OCI-LY1 (cell line): ENCODE data around the gene KRTCAP3.
A peak's percentile ranks its signal among the peaks of the same experiment; 100 is the strongest.

Source experiments
- H2AFZ ChIP-seq: fragments of 200-600 bp; sonication (generic), shearing (Covaris generic); 2 replicates; pipeline ENCODE4 v1.6.0; 2014; ENCODE audit warnings: antibody characterized with exemption, mild to moderate bottlenecking, low read length
- H3F3A ChIP-seq: fragments of 200-600 bp; sonication (generic), shearing (Covaris generic); 2 replicates; pipeline ENCODE4 v1.6.0; 2014; ENCODE audit warnings: mild to moderate bottlenecking, antibody characterized with exemption, low read length, moderate library complexity; ENCODE audit not compliant: insufficient read depth
- H3K27ac ChIP-seq: fragments of 200-600 bp; sonication (generic); 2 replicates; pipeline ENCODE4 v1.5.1; 2014; ENCODE audit warnings: low read length, mixed run types, mild to moderate bottlenecking, low read depth; ENCODE audit not compliant: poor library complexity, severe bottlenecking
- H3K27me3 ChIP-seq: fragments of 200-600 bp; sonication (generic); 2 replicates; pipeline ENCODE4 v1.6.0; 2014; ENCODE audit warnings: antibody characterized with exemption, mild to moderate bottlenecking, low read length, moderate library complexity; ENCODE audit not compliant: insufficient read depth
- H3K36me3 ChIP-seq: fragments of 200-600 bp; sonication (generic); 2 replicates; pipeline ENCODE4 v1.6.1; 2014; ENCODE audit warnings: mild to moderate bottlenecking, antibody characterized with exemption, low read length, moderate library complexity, mixed read lengths; ENCODE audit not compliant: insufficient read depth
- H3K4me1 ChIP-seq: fragments of 200-600 bp; sonication (generic); 2 replicates; pipeline ENCODE4 v1.5.1; 2014; ENCODE audit warnings: mild to moderate bottlenecking, low read length, moderate library complexity; ENCODE audit not compliant: insufficient read depth, severe bottlenecking
- H3K4me2 ChIP-seq: fragments of 200-600 bp; sonication (generic), shearing (Covaris generic); 2 replicates; pipeline ENCODE4 v1.6.1; 2014; ENCODE audit warnings: low read length
- H3K4me3 ChIP-seq: fragments of 200-600 bp; sonication (generic); 2 replicates; pipeline ENCODE4 v1.5.1; 2014; ENCODE audit warnings: low read length, low read depth, mild to moderate bottlenecking, mixed read lengths; ENCODE audit not compliant: poor library complexity, severe bottlenecking
- H3K79me2 ChIP-seq: fragments of 200-600 bp; shearing (Covaris generic); 2 replicates; pipeline ENCODE4 v1.6.1; 2016; ENCODE audit warnings: mixed run types, low read length, mixed read lengths; ENCODE audit not compliant: insufficient read depth
- H3K9ac ChIP-seq: fragments of 200-600 bp; sonication (generic), shearing (Covaris generic); 2 replicates; pipeline ENCODE4 v1.6.1; 2014; ENCODE audit warnings: mild to moderate bottlenecking, low read length, mixed read lengths
- H3K9me2 ChIP-seq: fragments of 200-600 bp; sonication (generic), shearing (Covaris generic); 2 replicates; pipeline ENCODE4 v1.6.1; 2014; ENCODE audit warnings: low read depth, mild to moderate bottlenecking, low read length, mixed read lengths
- H3K9me3 ChIP-seq: fragments of 200-600 bp; shearing (Covaris generic); 2 replicates; pipeline ENCODE4 v1.6.1; 2014; ENCODE audit warnings: low read length, mixed read lengths
- H4K20me1 ChIP-seq: fragments of 200-600 bp; sonication (generic), shearing (Covaris generic); 2 replicates; pipeline ENCODE4 v1.6.0; 2016; ENCODE audit warnings: mild to moderate bottlenecking, low read length; ENCODE audit not compliant: insufficient read depth
- EZH2 ChIP-seq: fragments of 200-600 bp; sonication (generic), shearing (Covaris generic); IDR thresholded peaks from 2 replicates; pipeline ENCODE4 v1.8.0; 2017; ENCODE audit warnings: borderline replicate concordance, mixed run types, mild to moderate bottlenecking, antibody characterized with exemption, low read length, moderate library complexity, mixed read lengths
- TF ChIP-seq, protein P1 (sequence below): fragments of 200-600 bp; sonication (generic), shearing (Covaris generic); IDR thresholded peaks from 2 replicates; pipeline ENCODE4 v1.5.1; 2017; ENCODE audit warnings: mild to moderate bottlenecking, antibody characterized with exemption, low read length, moderate library complexity, mixed read lengths

Gene KRTCAP3

DNA sequence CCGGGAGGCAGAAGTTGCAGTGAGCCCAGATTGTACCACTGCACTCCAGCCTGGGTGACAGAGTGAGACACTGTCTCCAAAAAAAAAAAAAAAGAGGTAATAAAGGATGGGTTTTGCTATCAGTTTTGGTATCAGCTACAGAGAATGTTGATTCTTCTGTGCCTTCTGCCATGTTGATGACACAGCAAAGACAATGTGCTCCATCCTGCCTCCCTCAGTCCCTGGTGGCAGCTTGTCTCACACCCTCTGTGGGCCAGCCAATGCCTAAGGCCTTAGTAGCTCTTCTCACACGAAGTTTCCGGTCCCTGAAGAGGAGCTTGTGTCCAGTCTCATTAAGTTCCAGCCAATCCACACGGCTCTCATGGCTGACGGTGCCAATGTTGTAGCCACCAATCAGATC lies 29.8 kb downstream of the KRTCAP3 start:
- Histone ChIP-seq H2AFZ (no peak overlapping the region), H4K20me1 (no peaks in the 10 kb centered on the region), H3K36me3 (peaks cover 7% of the 10 kb centered on the region; the same call in 1 of the 2 replicates), H3K27me3 (no peaks in the 10 kb centered on the region), H3K4me1 (no peaks in the 10 kb centered on the region), H3K9me3 (no peaks in the 10 kb centered on the region), H3K27ac (no peak overlapping the region), H3K9ac (no peak overlapping the region), H3K4me2 (no peak overlapping the region), H3F3A (no peaks in the 10 kb centered on the region), H3K79me2 (no peaks in the 10 kb centered on the region), H3K4me3 (no peak overlapping the region), H3K9me2 (no peaks in the 10 kb centered on the region)
- TF ChIP-seq, protein P1, sequence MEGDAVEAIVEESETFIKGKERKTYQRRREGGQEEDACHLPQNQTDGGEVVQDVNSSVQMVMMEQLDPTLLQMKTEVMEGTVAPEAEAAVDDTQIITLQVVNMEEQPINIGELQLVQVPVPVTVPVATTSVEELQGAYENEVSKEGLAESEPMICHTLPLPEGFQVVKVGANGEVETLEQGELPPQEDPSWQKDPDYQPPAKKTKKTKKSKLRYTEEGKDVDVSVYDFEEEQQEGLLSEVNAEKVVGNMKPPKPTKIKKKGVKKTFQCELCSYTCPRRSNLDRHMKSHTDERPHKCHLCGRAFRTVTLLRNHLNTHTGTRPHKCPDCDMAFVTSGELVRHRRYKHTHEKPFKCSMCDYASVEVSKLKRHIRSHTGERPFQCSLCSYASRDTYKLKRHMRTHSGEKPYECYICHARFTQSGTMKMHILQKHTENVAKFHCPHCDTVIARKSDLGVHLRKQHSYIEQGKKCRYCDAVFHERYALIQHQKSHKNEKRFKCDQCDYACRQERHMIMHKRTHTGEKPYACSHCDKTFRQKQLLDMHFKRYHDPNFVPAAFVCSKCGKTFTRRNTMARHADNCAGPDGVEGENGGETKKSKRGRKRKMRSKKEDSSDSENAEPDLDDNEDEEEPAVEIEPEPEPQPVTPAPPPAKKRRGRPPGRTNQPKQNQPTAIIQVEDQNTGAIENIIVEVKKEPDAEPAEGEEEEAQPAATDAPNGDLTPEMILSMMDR: no peak
- TF ChIP-seq EZH2: no peak

GRCh38 chr2:27485496-27485895 lies 43.3 kb downstream of the KRTCAP3 start:
- no peaks in the 10 kb centered on the region for H3K27me3 ChIP-seq
- no peak overlapping the region for H3K27ac ChIP-seq
- H3F3A ChIP-seq: no peaks in the 10 kb centered on the region
- no peaks in the 10 kb centered on the region for H3K9me3 ChIP-seq
- H3K4me2 ChIP-seq: no peak overlapping the region; the same call in 1 of the 2 replicates
- TF ChIP-seq EZH2: no peak
- TF ChIP-seq, protein P1: no peak
- H2AFZ ChIP-seq: no peak overlapping the region
- H3K79me2 ChIP-seq: no peaks in the 10 kb centered on the region
- H3K4me1 ChIP-seq: peaks cover 27% of the 10 kb centered on the region
- no peaks in the 10 kb centered on the region for H4K20me1 ChIP-seq
- H3K4me3 ChIP-seq: no peak overlapping the region
- H3K9me2 ChIP-seq: no peaks in the 10 kb centered on the region
- H3K36me3 ChIP-seq: no peaks in the 10 kb centered on the region
- H3K9ac ChIP-seq: no peak overlapping the region

DNA sequence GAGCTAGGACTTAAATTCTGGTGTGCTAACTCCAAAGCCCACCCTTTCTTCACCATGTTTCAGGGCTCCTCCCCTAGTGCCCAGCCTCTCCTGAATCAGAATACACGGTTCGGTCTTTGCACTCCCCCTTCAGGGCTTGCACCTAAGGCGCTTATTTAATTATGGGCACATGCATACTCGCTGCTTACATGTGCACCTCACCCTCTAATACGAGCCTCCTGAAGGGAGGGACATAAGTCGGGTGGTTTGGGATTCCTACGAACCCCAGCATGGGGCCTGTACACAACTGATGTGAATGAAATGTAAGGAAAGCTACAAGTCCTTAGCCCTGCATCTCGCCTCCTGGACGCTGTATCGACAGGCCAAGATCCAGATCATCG lies 46.9 kb downstream of the KRTCAP3 start:
- peaks cover 27% of the 10 kb centered on the region for H3K4me1 ChIP-seq
- H3K79me2 ChIP-seq: no peaks in the 10 kb centered on the region
- no peak overlapping the region for H2AFZ ChIP-seq
- no peaks in the 10 kb centered on the region for H3K27me3 ChIP-seq
- peak overlapping the region; percentile 47; the same call in 1 of the 2 replicates for H3K9ac ChIP-seq
- H3K9me3 ChIP-seq: no peaks in the 10 kb centered on the region
- no peak overlapping the region for H3K27ac ChIP-seq
- H3K36me3 ChIP-seq: no peaks in the 10 kb centered on the region
- TF ChIP-seq, protein P1: peak; percentile 47; the same call in 1 of the 2 replicates
- no peak for TF ChIP-seq EZH2
- H3K4me3 ChIP-seq: peak overlapping the region; percentile 63
- no peaks in the 10 kb centered on the region for H3K9me2 ChIP-seq
- H3F3A ChIP-seq: no peaks in the 10 kb centered on the region
- peak overlapping the region; percentile 81 for H3K4me2 ChIP-seq
- no peaks in the 10 kb centered on the region for H4K20me1 ChIP-seq
